Heart right ventricle (tissue), 16 donors: ENCODE data around the gene RAPGEF3. TPM values are rescaled to one million over a fixed set of nuclear protein-coding genes. Genes with fewer than 3 reads are reported as not detected.

ENCODE experiments used
- ATAC-seq, 8 donors: fragments of 200-7000 bp; cut with Tn5 transposase; one replicate each; pipeline ENCODE4 v1.9.1; 2020; ENCODE audit warnings: mild to moderate bottlenecking in 8 of 8, moderate library complexity in 8 of 8, moderate number of reproducible peaks in 1 of 8
- DNase-seq, 2 donors: peaks; one replicate each; pipeline ENCODE4 v3.0.0-alpha.2; 2020
- H3K27ac ChIP-seq, 10 donors: fragments of 200-600 bp; sonication (generic) in 2 of 10; one replicate each; pipeline versions ENCODE4 v1.5.0 to v1.8.0; 2020 to 2022; ENCODE audit warnings: mild to moderate bottlenecking in 3 of 10
- H3K27me3 ChIP-seq, 7 donors: fragments of 200-600 bp; one replicate each; pipeline ENCODE4 v1.8.0; 2021 to 2022; ENCODE audit warnings: mild to moderate bottlenecking in 2 of 7
- H3K36me3 ChIP-seq, 9 donors: fragments of 200-600 bp; sonication (generic) in 1 of 9; one replicate each; pipeline versions ENCODE4 v1.5.0 to v1.8.0; 2020 to 2022; ENCODE audit warnings: mild to moderate bottlenecking in 2 of 9
- H3K4me1 ChIP-seq, 9 donors: fragments of 200-600 bp; sonication (generic) in 1 of 9; one replicate each; pipeline versions ENCODE4 v1.5.0 to v1.8.0; 2020 to 2022; ENCODE audit warnings: mild to moderate bottlenecking in 4 of 9
- H3K4me3 ChIP-seq, 10 donors: fragments of 200-600 bp; sonication (generic) in 2 of 10; one replicate each; pipeline versions ENCODE4 v1.5.0 to v1.8.0; 2020 to 2022; ENCODE audit warnings: mild to moderate bottlenecking in 7 of 10, moderate library complexity in 2 of 10
- H3K9me3 ChIP-seq, 11 donors: fragments of 200-600 bp in 10 of 11; sonication (generic) in 2 of 11; one replicate each; pipeline versions ENCODE4 v1.5.0 to v1.8.0; 2013 to 2022; ENCODE audit warnings: mild to moderate bottlenecking in 2 of 11, control low read depth in 1 of 11, moderate library complexity in 1 of 11
- WGBS, 2 donors: extraction: QIAGEN DNeasy Blood & Tissue Kit; methylation state at CpG; one replicate each; pipeline ENCODE4 v1.1.7; 2013; ENCODE audit warnings: inconsistent platforms in 1 of 2; 5-methylcytosine and 5-hydroxymethylcytosine counted together
- intact Hi-C, 10 donors: fragments of 100-400 bp; cut with DNase I; formaldehyde crosslinking; loops; one replicate each; pipeline versions ENCODE4 v1.11.1 to v1.14.2; 2022
- long read RNA-seq, 3 donors: library from polyadenylated mRNA; unstranded; transcript quantifications; one replicate each; pipeline ENCODE4 v2.0.0, GENCODE V29; 2020 to 2021
- polyA plus RNA-seq, 2 donors: library from polyadenylated mRNA; stranded (reverse); fragments of 200-250 nt; gene quantifications; one replicate each; pipeline ENCODE4 v1.2.3, GENCODE V29; 2013
- total RNA-seq, 10 donors: library from RNA; stranded (reverse); fragmentation: NEBNext Ultra II Directional in 3 of 10; extraction: Animal tissue kit (Norgen Biotek cat#: 25700) in 3 of 10; gene quantifications; one replicate each; pipeline versions ENCODE4 v1.2.1 to v1.2.4, GENCODE V29; 2021 to 2023
- TF ChIP-seq, protein P1 (sequence below), 9 donors: fragments of 200-600 bp; sonication (generic) in 2 of 9; IDR thresholded peaks; one replicate each; pipeline versions ENCODE4 v1.5.0 to v1.8.0; 2021 to 2022; ENCODE audit warnings: antibody characterized with exemption in 9 of 9, mild to moderate bottlenecking in 5 of 9, moderate library complexity in 1 of 9
- donor health status: Arrhythmogenic right ventricular cardiomyopathy.
- donor health status: ischemic (EF 13 %, LVEDD 7.1; RV severe dilation, severe dysfunction).
- donor health status: healthy with polysubstance abuse.
- donor health status: DM: no; HTN: yes; CAD: no.
- donor health status: DM: no; HTN: no; CAD: no.
- donor health status: ischemic (EF 25% LVEDD 6.9; RV normal size, moderate dysfunction).
- donor health status: ischemic (EF 25% LVEDD 5.7; RV mildly dilated, moderate dysfunction).
- donor health status: healthy.
- donor health status: DM: yes; HTN: yes; CAD: no.
- donor health status: Ischemic cardiomyopathy.
- donor health status: ischemic (EF 35%, LVEDD 5.7; RV mildly dilated, moderate dysfunction).
- donor health status: nonischemic (EF 11% LVEDD 7.7; RV severe dilation, severe dysfunction).
- donor health status: DM: yes; HTN: yes; CAD: no.
- donor health status: PGD.
- donor health status: ischemic (EF 29% LVEDD 5.4; RV normal size, mild dysfunction).
- donor health status: nonischemic (EF 23%, LVEDD 6.1; RV moderate dilation, normal function).

RAPGEF3 gene, protein sequence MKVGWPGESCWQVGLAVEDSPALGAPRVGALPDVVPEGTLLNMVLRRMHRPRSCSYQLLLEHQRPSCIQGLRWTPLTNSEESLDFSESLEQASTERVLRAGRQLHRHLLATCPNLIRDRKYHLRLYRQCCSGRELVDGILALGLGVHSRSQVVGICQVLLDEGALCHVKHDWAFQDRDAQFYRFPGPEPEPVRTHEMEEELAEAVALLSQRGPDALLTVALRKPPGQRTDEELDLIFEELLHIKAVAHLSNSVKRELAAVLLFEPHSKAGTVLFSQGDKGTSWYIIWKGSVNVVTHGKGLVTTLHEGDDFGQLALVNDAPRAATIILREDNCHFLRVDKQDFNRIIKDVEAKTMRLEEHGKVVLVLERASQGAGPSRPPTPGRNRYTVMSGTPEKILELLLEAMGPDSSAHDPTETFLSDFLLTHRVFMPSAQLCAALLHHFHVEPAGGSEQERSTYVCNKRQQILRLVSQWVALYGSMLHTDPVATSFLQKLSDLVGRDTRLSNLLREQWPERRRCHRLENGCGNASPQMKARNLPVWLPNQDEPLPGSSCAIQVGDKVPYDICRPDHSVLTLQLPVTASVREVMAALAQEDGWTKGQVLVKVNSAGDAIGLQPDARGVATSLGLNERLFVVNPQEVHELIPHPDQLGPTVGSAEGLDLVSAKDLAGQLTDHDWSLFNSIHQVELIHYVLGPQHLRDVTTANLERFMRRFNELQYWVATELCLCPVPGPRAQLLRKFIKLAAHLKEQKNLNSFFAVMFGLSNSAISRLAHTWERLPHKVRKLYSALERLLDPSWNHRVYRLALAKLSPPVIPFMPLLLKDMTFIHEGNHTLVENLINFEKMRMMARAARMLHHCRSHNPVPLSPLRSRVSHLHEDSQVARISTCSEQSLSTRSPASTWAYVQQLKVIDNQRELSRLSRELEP
- total RNA-seq (10 to 100 TPM in 9 of 10 donors, 1 to 10 TPM in 1; 9.5 to 54.9 (median 19.8) TPM), polyA plus RNA-seq (100 to 1,000 TPM in 1 of 2 donors, 10 to 100 TPM in 1; 22.4 to 173 TPM)
- long read RNA-seq, donor 1, full-length matches to known transcripts: 6 of 36 reads
- long read RNA-seq, donor 1, partial matches to known transcripts: 14 of 36 reads
- long read RNA-seq, donor 1, other reads (novel, unspliced or antisense): 16 of 36 reads
- long read RNA-seq, donor 2, full-length matches to known transcripts: 1 of 16 reads
- long read RNA-seq, donor 2, partial matches to known transcripts: 4 of 16 reads
- long read RNA-seq, donor 2, other reads (novel, unspliced or antisense): 11 of 16 reads
- long read RNA-seq, donor 3, full-length matches to known transcripts: 9 of 26 reads
- long read RNA-seq, donor 3, partial matches to known transcripts: 7 of 26 reads
- long read RNA-seq, donor 3, other reads (novel, unspliced or antisense): 10 of 26 reads

DNA sequence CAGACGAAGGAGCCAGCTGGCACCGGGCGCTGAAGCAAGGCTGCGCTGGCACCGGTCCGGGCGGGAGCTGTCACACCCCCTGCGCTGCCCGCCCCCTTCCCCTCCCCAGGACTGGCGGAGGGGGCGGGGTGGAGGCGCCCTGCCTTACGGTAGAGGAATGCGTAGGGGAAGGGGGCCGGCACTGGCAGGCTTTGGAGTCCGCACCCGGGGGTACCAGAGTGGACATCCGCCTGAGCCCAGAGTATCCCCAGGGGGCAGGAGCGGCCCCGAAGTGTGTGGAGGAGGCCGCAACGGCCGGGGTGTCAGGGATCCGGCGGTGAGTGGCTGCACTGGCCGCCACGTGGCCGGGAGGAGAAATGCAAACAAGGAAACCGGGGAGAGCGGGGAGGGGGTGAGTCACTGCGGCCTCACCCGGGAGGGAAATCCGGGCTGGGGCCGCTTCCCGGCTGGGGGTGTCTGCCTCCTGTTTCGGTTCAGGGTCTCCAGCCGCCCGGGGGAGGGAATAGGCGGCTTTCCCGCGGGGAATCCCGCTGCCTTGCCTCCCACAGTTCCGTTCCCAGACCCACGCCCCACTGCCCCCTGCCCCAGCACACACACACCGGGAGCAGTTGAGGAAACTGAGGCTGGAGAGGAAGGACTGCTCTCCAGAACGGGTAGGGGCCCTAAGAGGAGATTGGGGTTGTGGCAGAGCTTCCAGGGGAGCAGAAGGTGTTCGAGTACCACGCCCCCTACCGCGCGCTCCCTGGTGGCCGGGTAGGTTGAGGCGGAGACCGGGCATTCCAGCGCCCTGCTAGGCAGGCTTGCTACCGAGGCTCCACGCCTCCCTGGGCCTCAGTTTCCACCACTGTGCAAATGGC lies at the start of gene RAPGEF3:
Gene RAPGEF3 (minus strand): TSS at position 47 of the 857 bp plus-strand sequence. CDS start 324 bp downstream, outside the sequence.
- peaks cover 16 to 78% (median 58%) of the 10 kb centered on the region in 9 donors for H3K4me1 ChIP-seq
- DNase-seq (peak; percentile 89), ATAC-seq (peak; percentile 87 to 92 (median 88))
- WGBS, 2 donors: 2 to 3% methylated on average over 54 to 57 of the region's 57 CpGs
- TF ChIP-seq, protein P1, sequence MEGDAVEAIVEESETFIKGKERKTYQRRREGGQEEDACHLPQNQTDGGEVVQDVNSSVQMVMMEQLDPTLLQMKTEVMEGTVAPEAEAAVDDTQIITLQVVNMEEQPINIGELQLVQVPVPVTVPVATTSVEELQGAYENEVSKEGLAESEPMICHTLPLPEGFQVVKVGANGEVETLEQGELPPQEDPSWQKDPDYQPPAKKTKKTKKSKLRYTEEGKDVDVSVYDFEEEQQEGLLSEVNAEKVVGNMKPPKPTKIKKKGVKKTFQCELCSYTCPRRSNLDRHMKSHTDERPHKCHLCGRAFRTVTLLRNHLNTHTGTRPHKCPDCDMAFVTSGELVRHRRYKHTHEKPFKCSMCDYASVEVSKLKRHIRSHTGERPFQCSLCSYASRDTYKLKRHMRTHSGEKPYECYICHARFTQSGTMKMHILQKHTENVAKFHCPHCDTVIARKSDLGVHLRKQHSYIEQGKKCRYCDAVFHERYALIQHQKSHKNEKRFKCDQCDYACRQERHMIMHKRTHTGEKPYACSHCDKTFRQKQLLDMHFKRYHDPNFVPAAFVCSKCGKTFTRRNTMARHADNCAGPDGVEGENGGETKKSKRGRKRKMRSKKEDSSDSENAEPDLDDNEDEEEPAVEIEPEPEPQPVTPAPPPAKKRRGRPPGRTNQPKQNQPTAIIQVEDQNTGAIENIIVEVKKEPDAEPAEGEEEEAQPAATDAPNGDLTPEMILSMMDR (IDR thresholded peaks at IDR 0.05): peak; percentile 28 to 65 (median 50)
- H3K27me3 ChIP-seq: no peaks in the 10 kb centered on the region
- peaks cover 0 to 3% (median 0%) of the 10 kb centered on the region in 9 donors for H3K36me3 ChIP-seq
- H3K9me3 ChIP-seq: no peaks in the 10 kb centered on the region
- intact Hi-C loops: loop anchor here in 3 of 10 donors (2.0 to 10.0 kb wide), 2 partner anchors 42 to 794 kb away; no protein-coding TSS in a partner anchor
- H3K27ac ChIP-seq: peak within 1 kb of the TSS; percentile 72 to 91 (median 86)
- peak within 1 kb of the TSS; percentile 34 to 78 (median 59) for H3K4me3 ChIP-seq

DNA sequence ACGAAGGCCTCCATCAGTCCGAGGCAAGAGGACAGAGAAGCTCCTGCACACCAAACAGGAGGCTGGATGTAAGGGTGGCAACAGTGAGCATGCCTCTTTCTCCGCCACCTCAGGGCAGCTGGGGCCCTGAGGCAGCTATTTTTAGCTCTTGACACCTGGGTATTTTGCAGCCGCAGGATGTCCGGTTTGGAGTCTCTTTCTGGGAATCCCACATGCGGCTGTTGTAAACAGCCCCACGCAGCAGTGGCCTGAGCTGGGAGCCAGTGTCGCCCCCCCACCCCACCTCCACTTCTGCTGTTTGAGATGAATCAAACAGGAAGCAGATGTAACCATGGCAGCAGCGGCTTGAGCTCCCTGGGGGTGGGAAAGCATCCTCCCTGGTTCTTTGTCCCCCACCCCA lies 49.4 kb upstream of the RAPGEF3 start:
- peak in 7 of 8 donors; percentile 4 to 48 (median 39) for ATAC-seq

DNA sequence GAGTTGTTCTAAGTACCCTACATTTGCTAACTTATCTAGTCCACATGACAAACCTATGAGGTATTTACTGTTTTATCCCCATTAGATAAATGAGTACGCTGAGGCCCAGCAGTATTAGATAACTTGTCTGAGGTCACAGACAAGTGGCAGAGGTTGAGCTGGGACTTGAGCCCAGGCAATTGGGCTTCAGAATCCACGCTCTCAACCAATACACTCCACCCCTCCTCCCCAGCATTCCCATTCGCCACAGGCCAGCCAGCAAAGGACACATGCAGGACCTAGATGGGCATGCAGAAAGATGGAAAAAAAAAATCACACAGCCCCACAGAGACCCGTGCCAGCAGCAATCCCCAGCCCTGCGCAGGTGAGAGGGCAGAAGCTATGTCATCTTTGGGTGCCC lies 48.7 kb upstream of the RAPGEF3 start:
- H3K4me1 ChIP-seq: peaks cover 69 to 100% (median 100%) of the 10 kb centered on the region in 9 donors
- peak overlapping the region; percentile 73 to 100 (median 98) for H3K27ac ChIP-seq
- peaks cover 0 to 28% (median 0%) of the 10 kb centered on the region in 9 donors for H3K36me3 ChIP-seq
- TF ChIP-seq, protein P1 (IDR thresholded peaks at IDR 0.05): no peak
- H3K27me3 ChIP-seq: no peaks in the 10 kb centered on the region
- no peaks in the 10 kb centered on the region for H3K9me3 ChIP-seq
- 28 to 34% methylated on average over 5 of the region's 5 CpGs for WGBS, 2 donors
- intact Hi-C loops: no loop called here
- DNase-seq (peak in 1 of 2 donors; percentile 54), ATAC-seq (peak; percentile 16 to 69 (median 43))
- H3K4me3 ChIP-seq: peak overlapping the region in 2 of 10 donors; percentile 24 to 26

More for the DNA sequence above, 49.4 kb upstream of the RAPGEF3 start:
- TF ChIP-seq, protein P1 (IDR thresholded peaks at IDR 0.05): no peak
- H3K4me3 ChIP-seq: peak overlapping the region in 6 of 10 donors; percentile 1 to 26 (median 19)
- H3K36me3 ChIP-seq: peaks cover 0 to 28% (median 0%) of the 10 kb centered on the region in 9 donors
- peaks cover 67 to 100% (median 99%) of the 10 kb centered on the region in 9 donors for H3K4me1 ChIP-seq
- no peaks in the 10 kb centered on the region for H3K9me3 ChIP-seq
- no peaks in the 10 kb centered on the region for H3K27me3 ChIP-seq
- peak overlapping the region; percentile 73 to 100 (median 98) for H3K27ac ChIP-seq
- DNase-seq: peak; percentile 52 to 76
- intact Hi-C loops: no loop called here
- WGBS, 2 donors: 8% methylated on average over 9 of the region's 9 CpGs
